Left cardiac atrium (tissue), 4 donors: ENCODE measurements around the gene PSMD9. TPM values are rescaled to one million over a fixed set of nuclear protein-coding genes. Genes with fewer than 3 reads are reported as not detected.
"Not testable (repeated sequence)": the region's sequence is repeated elsewhere in the genome, so short reads cannot be mapped to it uniquely, and the experiment has no call there.

Experiments used
- ATAC-seq, 2 donors: fragments of 200-7000 bp; cut with Tn5 transposase; one replicate each; pipeline ENCODE4 v1.9.1; 2020; ENCODE audit warnings: mild to moderate bottlenecking in 2 of 2, moderate library complexity in 2 of 2
- DNase-seq: peaks from one replicate; pipeline ENCODE4 v3.0.0-alpha.2; 2020
- intact Hi-C, 2 donors: fragments of 100-400 bp; cut with DNase I; formaldehyde crosslinking; loops; one replicate each; pipeline versions ENCODE4 v1.14.1 to v1.15.1; 2022 to 2023
- total RNA-seq, 2 donors: library from RNA; stranded (reverse); fragmentation: NEBNext Ultra II Directional; extraction: Animal tissue kit (Norgen Biotek cat#: 25700); gene quantifications; one replicate each; pipeline ENCODE4 v1.2.1, GENCODE V29; 2021
- donor health status: DM: no; HTN: yes; CAD: no.
- donor health status: DM: no; HTN: yes; CAD: no; lungs with severe emphysema.
- donor health status: DM: yes; HTN: yes; CAD: no.
- donor health status: Dilated cardiomyopathy.

The PSMD9 gene
- total RNA-seq, 2 donors from 2014 or later = 33.2 to 34.1 TPM

GRCh38 chr12:121911824-121912585, 23.4 kb downstream of the PSMD9 start:
- intact Hi-C loops = loop anchor here (10.0 kb wide), 1 partner anchor 213 kb away; no protein-coding TSS in a partner anchor
- ATAC-seq = no peak
- DNase-seq = no peak

- intact Hi-C loops = loop anchor here (5.0 to 10.0 kb wide), 2 partner anchors 116 to 209 kb away; no protein-coding TSS in a partner anchor
- ATAC-seq (no peak), DNase-seq (no peak)
These were observed 27.3 kb downstream of the PSMD9 start for GRCh38 chr12:121915841-121916321.

GRCh38 chr12:121916719-121917118, 28.1 kb downstream of the PSMD9 start:
- DNase-seq (no peak), ATAC-seq (no peak)
- intact Hi-C loops = loop anchor here (5.0 to 10.0 kb wide), 2 partner anchors 116 to 208 kb away; no protein-coding TSS in a partner anchor

GRCh38 chr12:121917950-121918678, 29.5 kb downstream of the PSMD9 start, which contains the start of gene CFAP251:
Gene CFAP251 (plus strand): TSS chr12:121918592. CDS start chr12:121921306, 2,714 bp downstream.
- DNase-seq (peak; percentile 99), ATAC-seq (peak; percentile 95 to 98)
- intact Hi-C loops = loop anchor here (5.0 to 10.0 kb wide), 2 partner anchors 114 to 207 kb away; no protein-coding TSS in a partner anchor

- intact Hi-C loops = loop anchor here (5.0 to 10.0 kb wide), 2 partner anchors 114 to 206 kb away; no protein-coding TSS in a partner anchor
- peak in 1 of 2 donors; percentile 10 for ATAC-seq
- no peak for DNase-seq
These were observed 30.1 kb downstream of the PSMD9 start for GRCh38 chr12:121918679-121919038.

GRCh38 chr12:121921066-121921465, 32.5 kb downstream of the PSMD9 start:
- intact Hi-C loops = no loop called here
- ATAC-seq (no peak), DNase-seq (no peak)

GRCh38 chr12:121925358-121925695, 36.7 kb downstream of the PSMD9 start:
- peak in 1 of 2 donors; percentile 30 for ATAC-seq
- no peak for DNase-seq
- intact Hi-C loops = no loop called here

GRCh38 chr12:121926874-121927706, 38.5 kb downstream of the PSMD9 start:
- ATAC-seq (no peak), DNase-seq (no peak)
- intact Hi-C loops = no loop called here

GRCh38 chr12:121927813-121928212, 39.2 kb downstream of the PSMD9 start:
- intact Hi-C loops = no loop called here
- DNase-seq (no peak), ATAC-seq (no peak)

- DNase-seq, intact Hi-C loops, ATAC-seq: not testable (repeated sequence)
These were observed 41.0 kb downstream of the PSMD9 start for GRCh38 chr12:121929545-121929944.

- no peak for ATAC-seq
- no peak for DNase-seq
- intact Hi-C loops = no loop called here
These were observed 42.3 kb downstream of the PSMD9 start for GRCh38 chr12:121930862-121931261.

GRCh38 chr12:121932176-121932536, 43.6 kb downstream of the PSMD9 start:
- intact Hi-C loops = no loop called here
- no peak for ATAC-seq
- no peak for DNase-seq

GRCh38 chr12:121932914-121933521, 44.4 kb downstream of the PSMD9 start:
- ATAC-seq (no peak), DNase-seq (no peak)
- intact Hi-C loops = no loop called here

GRCh38 chr12:121933522-121934308, 45.1 kb downstream of the PSMD9 start:
- ATAC-seq (peak in 1 of 2 donors; percentile 78), DNase-seq (no peak)
- intact Hi-C loops = no loop called here

GRCh38 chr12:121934309-121934664, 45.7 kb downstream of the PSMD9 start:
- intact Hi-C loops = no loop called here
- ATAC-seq (no peak), DNase-seq (no peak)

- intact Hi-C loops = no loop called here
- ATAC-seq (no peak), DNase-seq (no peak)
These were observed 49.1 kb downstream of the PSMD9 start for GRCh38 chr12:121937654-121938053.

- intact Hi-C loops = no loop called here
- DNase-seq = no peak
- peak in 1 of 2 donors; percentile 17 for ATAC-seq
These were observed 50.6 kb downstream of the PSMD9 start for GRCh38 chr12:121939186-121939585.
